ENCODE results near the gene KIF23. TPM values are rescaled to one million over a fixed set of nuclear protein-coding genes. Genes with fewer than 3 reads are reported as not detected.

Gene KIF23
- total RNA-seq, 2 donors from 2014 or later = 2.6 to 7.4 TPM

GRCh38 chr15:69474291-69474690 lies 60.1 kb downstream of the KIF23 start:
- intact Hi-C loops (cut with DNase I) = no loop called here
- Histone ChIP-seq H3K9me3 (no peaks in the 10 kb centered on the region), H3K27me3 (replicated peaks; ENCODE audit: insufficient read depth) (no peaks in the 10 kb centered on the region), H3K4me1 (replicated peaks) (no peaks in the 10 kb centered on the region), H3K27ac (no peak overlapping the region), H3K36me3 (no peaks in the 10 kb centered on the region), H3K4me3 (no peak overlapping the region)
- no peak for DNase-seq (ENCODE audit: low spot score)
- 84% methylated on average over 5 of the region's 5 CpGs for WGBS
- TF ChIP-seq CTCF (IDR thresholded peaks at IDR 0.05) (no peak), POLR2AphosphoS5 (IDR thresholded peaks at IDR 0.05) (no peak), POLR2A (IDR thresholded peaks at IDR 0.05) (no peak)

- no peak overlapping the region for H3K4me3 ChIP-seq
- TF ChIP-seq POLR2A (IDR thresholded peaks at IDR 0.05) (no peak), POLR2AphosphoS5 (IDR thresholded peaks at IDR 0.05) (peak; percentile 69), CTCF (IDR thresholded peaks at IDR 0.05) (peak in 1 of 4 experiments; percentile 22)
- H3K4me1 ChIP-seq (replicated peaks) = no peaks in the 10 kb centered on the region
- no peaks in the 10 kb centered on the region for H3K36me3 ChIP-seq
- DNase-seq (ENCODE audit: low spot score) = peak; percentile 40
- no peaks in the 10 kb centered on the region for H3K9me3 ChIP-seq
- intact Hi-C loops (cut with DNase I) = loop anchor here (5.0 kb wide), 1 partner anchor 1012 kb away; no protein-coding TSS in a partner anchor
- H3K27ac ChIP-seq = no peak overlapping the region
- WGBS = 61% methylated on average over 7 of the region's 7 CpGs
- H3K27me3 ChIP-seq (replicated peaks; ENCODE audit: insufficient read depth) = no peaks in the 10 kb centered on the region
Observed at GRCh38 chr15:69474846-69475455, 60.8 kb downstream of the KIF23 start.

GRCh38 chr15:69475769-69476358 lies 61.7 kb downstream of the KIF23 start:
- 40% methylated on average over 8 of the region's 8 CpGs for WGBS
- Histone ChIP-seq H3K4me3 (no peak overlapping the region), H3K4me1 (replicated peaks) (no peaks in the 10 kb centered on the region), H3K36me3 (no peaks in the 10 kb centered on the region), H3K27ac (no peak overlapping the region), H3K9me3 (no peaks in the 10 kb centered on the region), H3K27me3 (replicated peaks; ENCODE audit: insufficient read depth) (no peaks in the 10 kb centered on the region)
- intact Hi-C loops (cut with DNase I) = loop anchor here (5.0 kb wide), 1 partner anchor 1011 kb away; no protein-coding TSS in a partner anchor
- TF ChIP-seq CTCF (IDR thresholded peaks at IDR 0.05) (peak; percentile 66 to 98 (median 94)), POLR2AphosphoS5 (IDR thresholded peaks at IDR 0.05) (peak; percentile 80), POLR2A (IDR thresholded peaks at IDR 0.05) (no peak)
- DNase-seq (ENCODE audit: low spot score) = peak; percentile 78

GRCh38 chr15:69476704-69477473 lies 62.7 kb downstream of the KIF23 start:
- Histone ChIP-seq H3K27me3 (replicated peaks; ENCODE audit: insufficient read depth) (no peaks in the 10 kb centered on the region), H3K36me3 (no peaks in the 10 kb centered on the region), H3K4me3 (no peak overlapping the region), H3K4me1 (replicated peaks) (no peaks in the 10 kb centered on the region), H3K9me3 (no peaks in the 10 kb centered on the region), H3K27ac (no peak overlapping the region)
- no peak for TF ChIP-seq POLR2AphosphoS5 (IDR thresholded peaks at IDR 0.05)
- no peak for TF ChIP-seq CTCF (IDR thresholded peaks at IDR 0.05)
- no peak for TF ChIP-seq POLR2A (IDR thresholded peaks at IDR 0.05)
- WGBS = 89% methylated on average over 9 of the region's 9 CpGs
- intact Hi-C loops (cut with DNase I) = loop anchor here (5.0 kb wide), 1 partner anchor 1010 kb away; no protein-coding TSS in a partner anchor
- DNase-seq (ENCODE audit: low spot score) = no peak
